DMS114 treated with DMSO at 0.1 percent for 48 hours (cell line): ENCODE results near the gene STK24.
"Not testable (repeated sequence)": the region's sequence is repeated elsewhere in the genome, so short reads cannot be mapped to it uniquely, and the experiment has no call there.

Experiments used
- DNase-seq: peaks from one replicate; lab custom pipeline; 2025; ENCODE audit not compliant: unreplicated experiment; lab: John Stamatoyannopoulos, UW

STK24 gene

GRCh38 chr13:98584668-98585397, 7.9 kb upstream of the STK24 start:
- DNase-seq = no peak

GRCh38 chr13:98582947-98583346, 6.0 kb upstream of the STK24 start:
- DNase-seq = no peak

GRCh38 chr13:98581971-98582702, 5.2 kb upstream of the STK24 start:
- DNase-seq = no peak

- no peak for DNase-seq
Measured at GRCh38 chr13:98581381-98581780, 4.5 kb upstream of the STK24 start.

GRCh38 chr13:98580420-98580819, 3.5 kb upstream of the STK24 start:
- DNase-seq = no peak

- DNase-seq = no peak
Measured at GRCh38 chr13:98577836-98578285, 954 bp upstream of the STK24 start.

- no peak for DNase-seq
Measured at GRCh38 chr13:98576200-98576945, 534 bp downstream of the STK24 start.

- DNase-seq = no peak
Measured at GRCh38 chr13:98575904-98576199, 1.1 kb downstream of the STK24 start.

GRCh38 chr13:98575009-98575903, 1.7 kb downstream of the STK24 start:
- no peak for DNase-seq

- DNase-seq = no peak
Measured at GRCh38 chr13:98571955-98572662, 4.8 kb downstream of the STK24 start.

GRCh38 chr13:98570929-98571372, 6.0 kb downstream of the STK24 start:
- DNase-seq = no peak

- DNase-seq = not testable (repeated sequence)
Measured at GRCh38 chr13:98569494-98570367, 7.2 kb downstream of the STK24 start.

GRCh38 chr13:98568918-98569317, 8.0 kb downstream of the STK24 start:
- no peak for DNase-seq

GRCh38 chr13:98567140-98567539, 9.8 kb downstream of the STK24 start:
- no peak for DNase-seq

- DNase-seq = no peak
Measured at GRCh38 chr13:98565726-98566565, 11.0 kb downstream of the STK24 start.

- DNase-seq = no peak
Measured at GRCh38 chr13:98564204-98564603, 12.7 kb downstream of the STK24 start.

- DNase-seq = no peak
Measured at GRCh38 chr13:98563071-98563470, 13.8 kb downstream of the STK24 start.

GRCh38 chr13:98559169-98559568, 17.7 kb downstream of the STK24 start:
- DNase-seq = no peak
